NCI-H2081 (cell line): ENCODE data around the gene IMPA2.
"Not testable (repeated sequence)": the region's sequence is repeated elsewhere in the genome, so short reads cannot be mapped to it uniquely, and the experiment has no call there.

Experiments
- DNase-seq, 2 experiments: peaks; one replicate each; lab custom pipeline; 2025; lab: John Stamatoyannopoulos, UW

The IMPA2 gene

DNA sequence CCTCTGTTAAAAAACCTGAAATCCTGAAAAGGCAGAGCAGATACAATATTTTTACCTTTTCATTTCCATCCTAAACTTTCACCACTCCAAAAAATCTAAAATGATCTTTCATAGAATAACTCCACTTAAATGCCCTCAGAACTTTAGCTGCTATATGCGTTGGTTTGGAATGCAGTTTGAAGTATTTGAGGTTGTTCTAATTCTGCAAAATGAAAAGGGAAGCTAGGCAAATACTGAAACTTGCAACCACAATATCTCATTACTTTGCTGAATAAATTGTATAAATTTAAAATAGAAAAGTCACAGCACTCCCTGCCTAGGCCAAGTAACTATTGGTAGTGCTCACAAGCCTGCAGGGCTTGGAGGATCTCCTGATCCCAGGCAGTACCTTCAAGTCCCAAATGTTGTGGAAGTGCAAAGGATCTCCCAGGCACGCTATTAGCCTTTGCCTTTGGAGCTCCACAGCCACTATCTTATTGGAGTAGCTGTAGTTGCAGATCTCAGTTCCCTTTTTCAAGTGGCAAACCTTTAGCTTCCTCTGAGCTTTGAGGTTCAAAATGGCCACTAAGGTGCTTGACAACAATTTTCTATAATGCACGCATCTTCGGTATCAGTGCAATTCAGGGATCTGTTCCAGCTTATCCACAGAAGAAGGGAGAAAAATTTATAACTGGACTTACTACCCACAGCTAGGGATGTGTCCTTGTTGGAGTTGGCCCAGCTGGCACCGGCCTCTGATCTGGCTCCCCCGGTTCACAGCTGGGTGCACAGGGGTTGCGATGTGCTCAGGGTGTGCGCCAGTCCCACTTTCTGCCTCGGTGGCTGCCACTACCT, 68.9 kb downstream of the IMPA2 start:
- DNase-seq: no peak

DNA sequence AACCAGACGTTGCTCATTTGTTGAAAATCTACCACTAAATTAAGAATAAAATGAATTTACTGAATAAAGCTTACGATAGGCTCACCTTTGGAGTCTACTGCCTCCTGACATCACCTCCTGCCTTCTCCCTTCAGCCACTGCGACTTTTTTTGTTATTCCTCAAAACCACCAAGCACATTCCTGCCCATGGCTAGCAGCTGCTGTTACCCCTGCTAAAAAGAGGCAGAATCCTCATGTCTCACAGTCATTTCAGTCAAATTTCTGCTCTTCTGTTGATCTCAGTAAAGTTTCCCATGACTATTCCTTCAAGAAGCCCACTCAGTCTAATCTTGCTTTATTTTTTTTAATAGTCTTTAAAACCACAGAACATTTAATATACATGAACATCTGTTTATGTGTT, 71.6 kb downstream of the IMPA2 start:
- no peak for DNase-seq

DNA sequence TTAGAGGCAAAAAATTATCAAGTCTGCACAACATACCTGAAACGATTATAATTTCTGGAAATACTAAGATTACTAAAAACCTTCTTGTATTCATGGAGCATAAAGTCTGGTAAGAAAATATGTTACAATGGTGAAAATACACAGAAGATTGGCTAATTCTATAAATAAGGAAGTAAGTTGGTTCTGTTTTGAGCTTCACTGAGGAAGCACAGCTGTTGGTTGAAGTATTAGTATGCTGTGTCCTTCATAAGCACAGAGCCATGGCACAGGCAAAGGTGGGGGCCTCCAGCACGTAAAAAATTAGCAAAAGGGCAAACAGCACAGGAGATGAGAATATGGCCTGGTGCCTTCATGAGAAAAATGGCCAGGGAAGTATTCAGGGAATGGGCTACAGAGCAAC, 72.0 kb downstream of the IMPA2 start:
- DNase-seq: no peak

DNA sequence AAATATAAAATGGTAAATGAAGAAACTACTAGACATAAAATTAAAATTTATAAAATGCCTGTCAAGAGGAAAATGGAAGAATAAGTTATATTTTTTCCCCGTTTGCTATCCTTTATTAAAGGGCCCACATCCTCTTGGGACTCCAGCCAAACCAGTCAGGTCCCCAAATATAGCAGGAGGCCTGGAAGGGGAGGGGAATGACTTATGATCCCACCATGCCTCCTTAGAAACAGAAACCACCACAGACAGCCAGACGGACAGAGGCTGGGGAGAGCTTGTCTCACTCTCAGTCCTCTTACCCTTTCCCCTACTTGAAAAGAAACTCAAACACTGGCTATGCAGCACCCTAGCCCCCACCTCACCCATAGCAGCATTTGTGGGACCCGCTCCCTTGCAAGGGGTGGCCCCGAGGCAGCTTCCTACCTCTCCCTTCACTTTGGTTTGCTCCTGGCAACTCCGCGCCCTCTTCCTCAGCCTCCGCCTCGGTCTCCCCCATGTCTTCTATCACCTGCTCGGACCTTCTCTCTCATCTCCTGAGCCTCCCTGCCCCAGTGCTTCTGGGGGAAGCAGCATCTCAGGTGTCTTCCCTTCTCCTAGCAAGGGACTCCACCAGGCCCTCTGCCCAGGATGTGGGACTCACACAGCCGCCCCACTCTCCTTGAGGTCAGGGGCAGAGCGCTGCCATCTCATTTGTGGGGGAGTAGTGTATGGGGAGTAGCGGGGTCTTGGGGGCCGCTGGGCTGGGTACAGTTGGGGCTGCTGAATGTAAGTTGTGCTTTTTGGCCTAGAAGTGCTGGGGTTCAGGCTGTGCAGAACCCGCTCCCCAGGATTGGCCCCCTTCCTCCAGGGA, 75.0 kb downstream of the IMPA2 start:
- DNase-seq: no peak

DNA sequence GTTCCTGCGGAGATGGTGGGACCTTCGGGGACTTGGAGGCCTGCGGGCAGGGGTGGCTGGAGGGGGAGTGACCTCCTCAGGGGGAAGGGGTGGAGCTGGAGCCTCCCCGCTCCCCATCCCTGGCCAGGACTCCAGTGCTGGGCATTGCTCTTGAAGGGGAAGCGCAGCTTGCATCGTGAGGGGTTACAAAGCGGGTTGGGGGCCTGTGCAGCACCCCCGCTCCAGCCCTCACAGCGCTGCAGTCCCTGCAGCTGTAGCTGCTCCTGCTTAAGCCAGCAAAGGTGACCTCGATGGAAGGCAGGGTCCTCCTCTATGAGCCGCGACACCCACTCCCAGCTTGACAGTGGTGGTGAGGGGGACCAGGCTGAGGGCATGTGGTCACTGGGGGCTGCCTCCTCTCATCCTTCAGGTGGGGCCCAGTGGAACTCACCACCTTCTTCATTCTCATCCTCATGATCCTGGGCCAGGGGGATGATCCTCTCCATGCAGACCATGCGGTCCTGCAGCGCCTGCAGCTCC, 75.6 kb downstream of the IMPA2 start:
- DNase-seq: no peak

DNA sequence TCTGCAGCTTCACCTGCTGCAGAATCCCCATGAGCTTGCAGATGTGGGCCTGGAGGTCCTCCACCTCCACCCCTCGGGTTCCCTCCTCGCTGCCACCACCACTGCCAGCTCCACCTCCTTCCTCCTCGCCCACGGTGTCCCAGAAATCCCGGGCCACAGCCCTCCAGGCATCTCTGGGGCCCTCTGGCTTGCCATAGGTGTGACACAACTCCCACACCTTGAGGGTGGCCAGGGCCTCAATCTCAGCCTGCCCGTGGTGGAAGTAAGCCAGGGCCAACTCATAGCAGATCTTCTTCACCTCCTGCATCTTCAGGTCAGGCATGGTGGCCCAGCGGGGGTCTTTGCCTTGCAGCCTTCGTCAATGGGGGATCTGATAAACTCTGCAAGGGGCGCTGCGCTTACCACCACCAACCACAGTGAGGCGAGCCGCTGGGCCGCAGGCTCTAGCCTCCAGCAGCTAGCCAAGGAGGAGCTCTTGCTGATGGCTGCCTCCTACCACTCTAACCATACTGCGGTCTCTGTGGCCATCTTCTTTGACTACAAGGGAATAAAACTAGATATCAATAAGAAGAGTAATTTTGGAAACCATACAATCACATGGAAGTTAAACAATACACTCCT, 76.2 kb downstream of the IMPA2 start:
- no peak for DNase-seq

DNA sequence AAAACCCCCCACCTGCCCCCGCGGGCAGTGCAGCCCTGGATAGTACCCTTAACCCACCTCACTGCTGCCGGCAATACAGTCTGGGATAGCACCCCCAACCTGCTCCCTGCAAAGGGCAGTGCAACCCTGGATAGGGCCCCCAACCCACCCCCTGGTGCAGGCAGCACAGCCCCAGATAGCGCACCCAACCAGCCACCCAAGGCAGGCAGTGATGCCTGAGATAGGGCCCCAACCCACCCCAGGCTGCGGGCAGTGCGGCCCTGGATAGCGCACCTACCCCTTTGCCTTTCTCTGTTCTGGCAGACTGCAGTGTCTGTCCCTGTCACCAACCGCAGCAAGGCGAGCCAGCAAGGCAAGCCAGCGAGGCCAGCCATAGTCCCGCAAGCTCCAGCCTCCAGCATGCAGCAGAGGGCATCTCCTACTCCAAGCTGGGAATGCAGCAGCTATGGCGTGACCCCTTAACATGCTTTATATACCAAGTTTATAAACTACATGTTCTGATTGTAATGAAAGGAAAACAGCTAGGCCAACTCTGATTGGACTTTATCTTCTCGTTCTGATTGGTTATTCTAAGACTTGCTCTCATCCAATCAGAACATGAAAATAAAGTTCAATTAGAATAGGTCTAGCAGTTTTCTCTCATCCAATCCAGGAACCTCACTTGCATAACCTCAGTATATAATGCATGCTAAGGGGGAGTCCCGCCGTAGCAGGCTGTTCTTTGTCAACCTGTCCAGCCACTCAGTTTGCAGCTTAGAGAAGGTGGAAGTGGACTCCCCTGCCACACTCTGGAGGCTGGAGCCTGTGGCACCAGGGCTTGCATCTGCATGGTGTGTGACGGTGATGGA, 78.3 kb downstream of the IMPA2 start:
- DNase-seq: no peak

DNA sequence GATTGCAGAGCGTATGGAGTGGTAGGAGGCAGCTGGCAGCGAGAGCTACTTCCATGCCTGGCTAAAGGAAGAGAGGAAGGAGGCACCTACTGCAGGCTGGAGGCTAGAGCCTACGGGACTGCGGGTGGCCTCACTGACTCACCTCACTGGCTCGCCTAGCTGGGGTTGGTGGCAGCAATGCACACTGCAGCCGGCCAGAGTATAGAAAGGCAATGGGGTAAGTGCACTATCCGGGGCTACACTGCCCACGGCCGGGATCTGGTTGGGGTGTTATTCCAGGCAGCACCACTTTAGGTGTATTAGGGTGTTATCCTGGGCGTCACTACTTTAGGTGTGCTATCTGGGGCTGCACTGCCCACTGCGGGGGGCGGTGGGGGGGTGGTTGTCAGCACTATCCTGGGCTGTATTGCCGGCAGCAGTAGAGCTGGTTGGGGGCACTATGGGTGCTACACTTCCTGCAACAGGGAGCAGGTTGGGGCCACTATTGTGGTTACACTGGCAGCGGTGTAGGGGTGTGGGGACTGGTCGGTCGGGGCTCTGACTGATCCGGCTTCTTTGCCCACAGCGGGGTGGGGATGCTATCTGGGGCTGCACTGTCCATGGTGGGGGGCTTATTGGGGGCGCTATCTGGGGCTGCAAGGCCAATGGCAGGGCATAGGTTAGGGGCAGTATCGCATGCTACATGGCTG, 79.0 kb downstream of the IMPA2 start:
- DNase-seq: no peak

DNA sequence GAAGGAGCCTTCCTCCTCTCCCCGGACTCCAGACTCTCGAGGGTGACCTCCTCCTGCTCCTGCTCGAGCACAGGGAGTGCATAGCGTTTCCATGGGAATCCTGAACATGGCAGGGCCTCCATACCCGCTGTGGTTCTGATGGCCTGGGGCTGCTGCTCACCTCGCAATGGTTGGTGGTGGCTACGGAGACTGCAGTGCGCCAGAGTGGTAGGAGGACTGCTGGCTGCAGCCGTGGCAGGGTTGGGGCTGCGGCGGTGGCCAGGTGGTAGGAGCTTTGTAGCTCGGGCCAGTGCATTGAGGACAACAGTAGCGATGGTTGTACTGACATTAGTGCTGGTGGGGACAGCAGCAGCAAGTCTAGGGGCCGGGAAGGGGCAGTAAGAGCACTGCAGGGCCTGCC, 80.4 kb downstream of the IMPA2 start:
- DNase-seq: no peak

DNA sequence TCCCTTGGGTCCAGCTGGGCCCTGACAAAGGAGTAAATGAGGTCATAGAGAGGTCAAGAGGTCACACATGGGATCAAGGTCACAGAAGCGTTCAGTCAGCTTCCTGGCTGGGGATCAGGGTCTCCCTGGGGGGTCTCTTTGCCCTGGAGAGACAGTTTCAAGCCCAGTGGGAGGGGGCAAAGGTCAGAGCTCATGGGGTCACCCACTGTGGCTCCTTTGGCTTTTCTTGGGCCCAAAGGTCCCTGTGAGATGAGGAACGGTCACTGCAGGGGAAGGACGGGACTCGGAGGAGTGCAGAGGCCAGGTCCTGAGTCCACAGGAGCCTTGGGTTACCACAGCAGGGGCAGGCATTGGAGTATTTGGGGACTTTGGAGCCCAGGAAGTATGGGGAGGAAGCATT, 81.7 kb downstream of the IMPA2 start:
- no peak for DNase-seq

DNA sequence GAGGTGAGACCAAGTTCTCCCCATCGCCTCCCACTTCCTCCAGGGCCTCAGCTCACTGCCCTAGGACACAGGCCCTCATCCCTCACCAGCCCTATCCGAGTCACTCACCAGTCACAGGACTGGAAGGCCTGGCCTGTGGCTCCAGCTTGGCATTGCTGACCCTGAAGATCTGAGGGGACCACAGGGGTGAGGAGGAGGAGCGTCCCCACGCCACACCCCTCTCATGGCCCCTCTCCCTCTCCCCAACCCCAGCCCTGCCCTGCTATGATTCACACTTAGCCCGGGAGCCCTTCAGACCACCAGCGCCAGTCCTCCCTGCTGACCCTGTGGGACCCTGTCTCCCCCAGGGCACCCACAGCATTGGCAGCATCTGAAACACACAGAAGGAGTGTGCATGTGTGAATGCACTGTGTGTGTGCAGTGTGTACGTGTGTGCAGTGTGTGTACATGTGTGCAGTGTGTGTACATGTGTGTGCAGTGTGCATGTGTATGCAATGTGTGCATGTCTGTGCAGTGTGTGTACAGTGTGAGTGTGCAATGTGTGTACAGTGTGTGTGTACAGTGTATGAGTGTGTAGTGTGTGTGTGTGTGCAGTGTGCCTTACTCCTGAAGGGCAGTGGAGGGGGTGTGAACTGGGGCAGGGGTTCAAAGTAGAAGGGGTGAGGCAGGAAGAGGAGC, 82.9 kb downstream of the IMPA2 start:
- DNase-seq: no peak

DNA sequence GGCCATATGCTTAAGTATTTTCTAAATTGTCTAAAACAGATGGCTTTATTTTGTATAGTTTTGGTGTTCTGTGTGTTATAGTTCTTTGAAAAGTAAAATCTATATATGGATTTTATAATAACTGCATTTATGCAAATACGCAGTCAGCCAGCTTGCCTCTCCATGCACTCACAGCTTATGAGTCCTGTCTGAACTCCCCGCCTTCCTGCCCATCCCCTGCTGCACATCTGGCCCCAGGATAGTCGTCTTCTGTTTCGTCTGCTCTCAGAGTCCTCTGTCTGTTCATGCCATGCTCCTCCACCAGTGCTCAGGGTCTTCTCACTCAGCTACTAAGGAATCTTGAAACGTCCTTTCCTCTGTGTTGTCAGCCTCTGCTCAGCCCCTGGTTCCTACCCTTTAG, 84.1 kb downstream of the IMPA2 start:
- no peak for DNase-seq

DNA sequence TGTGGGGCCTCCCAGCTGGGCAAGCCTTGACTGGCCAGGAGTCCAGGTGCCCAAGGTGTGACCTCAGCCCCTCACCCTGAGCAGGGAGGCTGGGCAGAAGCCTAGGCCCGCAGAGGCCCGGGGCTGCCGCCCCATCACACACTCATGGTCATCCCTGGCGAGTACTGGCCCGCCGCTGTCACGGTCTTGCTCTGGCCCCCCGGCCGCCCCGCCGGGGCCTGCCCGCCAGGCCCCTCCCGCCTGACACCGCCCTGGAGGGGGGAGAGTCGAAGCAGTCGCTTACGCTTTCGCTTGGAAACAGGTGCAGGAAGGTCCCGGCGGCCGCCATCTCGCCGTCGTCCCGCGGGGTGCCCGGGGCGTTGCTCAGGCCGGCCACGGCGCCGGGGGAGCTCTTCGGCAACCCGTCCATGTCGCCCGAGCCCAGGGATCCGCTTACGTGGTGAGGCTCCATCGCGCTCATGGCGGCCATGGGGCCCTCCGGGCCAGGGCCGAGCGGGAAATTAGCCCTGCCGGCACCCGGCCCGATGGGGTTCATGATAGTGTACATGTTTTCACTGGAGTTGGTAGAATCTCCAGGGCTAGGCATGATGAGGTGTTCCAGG, 85.7 kb downstream of the IMPA2 start:
- no peak for DNase-seq

DNA sequence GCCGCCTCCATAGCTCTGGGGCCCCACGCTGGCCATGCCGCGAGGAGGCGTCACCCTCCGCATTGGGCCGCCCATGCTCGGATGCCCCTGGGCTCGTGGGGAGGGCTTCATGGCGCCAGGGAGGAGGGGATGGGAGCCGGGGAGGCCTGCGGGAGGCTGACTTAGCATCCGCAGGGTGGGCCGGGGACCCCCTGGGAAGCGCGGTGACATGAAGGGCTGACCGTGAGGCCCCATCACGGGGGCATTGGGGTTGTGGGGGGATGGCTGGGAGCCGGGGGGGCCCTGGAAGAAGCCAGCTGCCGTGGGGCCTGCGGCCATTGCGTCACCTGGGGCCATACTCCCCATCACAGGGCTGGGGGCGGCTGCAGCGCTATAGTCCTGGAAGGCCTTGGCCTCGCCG, 86.4 kb downstream of the IMPA2 start:
- DNase-seq: no peak

DNA sequence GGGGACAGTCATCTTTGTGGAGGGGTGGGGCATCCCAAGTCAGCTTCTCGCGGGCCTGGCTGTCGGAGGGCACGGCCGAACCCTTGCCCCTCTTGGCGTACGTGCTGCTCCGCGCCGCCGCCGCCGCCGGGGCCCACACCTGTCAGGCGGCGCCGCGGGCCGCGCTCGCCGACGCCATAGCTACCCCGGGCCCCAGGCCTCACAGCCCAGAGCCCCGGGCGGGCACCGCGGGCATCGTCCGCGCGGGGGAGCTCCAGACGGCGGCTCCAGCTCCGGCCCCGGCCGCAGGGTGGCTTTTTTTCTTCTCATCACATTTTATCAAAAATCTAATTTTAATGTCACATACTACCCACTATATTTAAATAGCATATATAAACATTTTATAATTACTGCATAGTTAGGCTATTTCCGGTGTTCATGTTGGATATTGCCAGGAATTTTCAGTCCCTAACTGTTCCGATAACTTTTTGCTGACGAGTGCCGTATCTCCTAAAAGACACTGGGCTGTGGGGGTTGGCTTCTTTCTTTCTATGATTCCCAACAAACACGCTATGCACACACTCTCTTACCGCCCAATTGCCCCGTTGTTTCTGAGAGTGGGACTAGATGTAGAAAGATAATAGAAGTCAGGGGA, 87.1 kb downstream of the IMPA2 start:
- DNase-seq: not testable (repeated sequence)

DNA sequence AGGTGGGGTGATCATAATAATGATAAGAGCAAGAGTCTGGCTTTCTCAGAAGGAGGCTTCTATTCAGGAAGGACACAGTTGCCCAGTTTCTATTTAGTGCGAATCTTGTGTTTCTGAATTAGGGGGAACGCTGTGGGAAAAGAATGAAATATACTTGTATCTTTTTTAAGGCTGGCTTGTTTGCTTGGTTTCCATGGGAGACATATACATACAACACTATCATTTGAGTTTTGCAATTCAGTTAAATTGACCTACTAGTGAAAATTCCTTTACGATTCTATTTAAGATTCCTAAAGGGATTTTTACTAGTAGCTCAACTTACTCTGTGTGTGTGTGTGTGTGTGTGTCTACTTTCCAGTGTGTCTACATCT, 87.6 kb downstream of the IMPA2 start:
- no peak for DNase-seq

DNA sequence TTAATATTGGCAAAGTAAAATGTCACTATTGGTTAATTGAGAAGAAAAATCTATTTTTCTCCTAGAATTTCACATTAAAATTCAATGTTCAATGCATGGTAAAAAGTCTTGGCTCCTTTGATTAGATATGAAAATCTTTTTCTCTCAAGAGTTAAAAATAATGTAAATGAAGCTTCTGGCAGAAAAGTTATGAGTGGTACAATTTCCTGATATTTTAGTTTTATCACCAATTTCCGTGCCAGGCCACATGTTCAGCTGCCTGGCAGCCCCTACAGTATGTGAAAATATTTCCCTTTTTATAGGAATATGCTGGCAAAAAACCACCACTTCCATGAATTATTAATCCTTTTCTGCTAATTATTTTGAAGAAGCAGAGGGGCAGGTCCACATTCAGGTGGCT, 89.8 kb downstream of the IMPA2 start:
- not testable (repeated sequence) for DNase-seq

DNA sequence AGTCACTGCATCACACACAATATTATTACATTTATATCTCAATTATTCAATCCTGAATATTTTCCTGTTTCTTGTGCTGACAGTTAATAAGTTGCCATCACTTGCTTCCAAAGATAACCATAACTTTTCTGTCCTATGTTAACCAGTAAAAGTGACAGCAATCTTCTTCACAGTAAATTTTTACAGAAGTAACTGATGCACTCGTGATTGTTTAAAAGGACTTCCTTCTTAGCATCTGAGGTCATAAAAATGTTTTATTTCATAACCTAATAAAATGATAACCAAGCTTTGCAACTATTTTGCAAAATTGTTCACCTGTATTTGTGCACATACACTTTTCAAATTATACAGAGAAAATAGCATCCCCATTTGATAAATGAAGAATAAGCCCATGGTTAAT, 91.7 kb downstream of the IMPA2 start:
- DNase-seq: no peak

DNA sequence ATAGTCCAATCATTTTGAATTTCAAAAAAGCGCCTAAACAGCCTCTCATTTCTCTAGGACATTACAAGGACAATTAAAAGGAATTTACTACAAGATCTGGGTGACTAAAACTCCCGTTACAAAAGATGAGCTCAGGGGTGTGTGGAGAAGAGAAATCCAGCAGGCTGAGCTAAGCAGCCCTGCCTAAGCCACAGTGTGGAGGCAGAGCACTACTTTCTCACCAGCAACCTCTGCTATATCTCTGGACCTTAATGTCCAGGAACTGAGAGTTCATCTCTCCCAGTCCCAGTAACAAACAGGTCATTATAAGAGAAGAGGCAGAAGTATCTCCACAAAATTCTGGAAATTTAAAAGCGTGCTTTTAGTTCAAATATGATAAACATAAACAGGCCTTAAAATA, 93.4 kb downstream of the IMPA2 start:
- DNase-seq: peak in 1 of 2 experiments; percentile 50
